CD4-positive, CD25-positive, alpha-beta regulatory T cell (primary cell): ENCODE results near the gene GAREM1. TPM values are rescaled to one million over a fixed set of nuclear protein-coding genes. Genes with fewer than 3 reads are reported as not detected.

ENCODE experiments used
- ATAC-seq, 2 donors: fragments of 150-1000 bp; cut with Tn5 transposase; one replicate each; pipeline ENCODE4 v1.10.0; 2021; ENCODE audit warnings: low read depth in 2 of 2, moderate number of reproducible peaks in 2 of 2, moderate library complexity in 1 of 2
- DNase-seq, 3 donors: peaks; one replicate each; pipeline versions ENCODE4 v3.0.0 to v3.0.0-alpha.2; 2012 to 2022; ENCODE audit warnings: mixed read lengths in 1 of 3
- H3K27ac ChIP-seq: one replicate; pipeline ENCODE4 v1.7.0; 2013; ENCODE audit warnings: mild to moderate bottlenecking, low read length; ENCODE audit not compliant: insufficient read depth, poor library complexity, severe bottlenecking
- H3K27me3 ChIP-seq: one replicate; pipeline ENCODE4 v1.7.0; 2013; ENCODE audit warnings: low read length; ENCODE audit not compliant: control insufficient read depth, insufficient read depth
- H3K36me3 ChIP-seq: one replicate; pipeline ENCODE4 v1.7.0; 2013; ENCODE audit warnings: mild to moderate bottlenecking, low read length, moderate library complexity; ENCODE audit not compliant: control insufficient read depth, insufficient read depth
- H3K4me1 ChIP-seq: 2 replicates; pipeline ENCODE4 v1.7.0; 2013; ENCODE audit warnings: mild to moderate bottlenecking, low read length; ENCODE audit not compliant: insufficient read depth, control insufficient read depth, poor library complexity, severe bottlenecking
- H3K4me3 ChIP-seq: one replicate; pipeline ENCODE4 v1.7.0; 2013; ENCODE audit warnings: low read depth, mild to moderate bottlenecking, low read length, moderate library complexity
- H3K9me3 ChIP-seq, 2 experiments: 1 replicate in 1 of 2; 2 replicates in 1 of 2; pipeline ENCODE4 v1.7.0; 2013; ENCODE audit warnings: low read length in 2 of 2, mild to moderate bottlenecking in 1 of 2, moderate library complexity in 1 of 2; ENCODE audit not compliant: control insufficient read depth in 2 of 2
- H3K27ac Mint-ChIP-seq, 3 donors: one replicate each; pipeline ENCODE4 v1.8.0; 2020 to 2022; ENCODE audit warnings: mild to moderate bottlenecking in 3 of 3, mixed read lengths in 3 of 3, moderate library complexity in 2 of 3
- H3K27me3 Mint-ChIP-seq: one replicate; pipeline ENCODE4 v1.8.0; 2022; ENCODE audit warnings: mild to moderate bottlenecking, mixed read lengths
- H3K36me3 Mint-ChIP-seq: one replicate; pipeline ENCODE4 v1.8.0; 2020; ENCODE audit warnings: mixed read lengths
- H3K4me1 Mint-ChIP-seq, 4 donors: one replicate each; pipeline ENCODE4 v1.8.0; 2020 to 2022; ENCODE audit warnings: mixed read lengths in 4 of 4, mild to moderate bottlenecking in 1 of 4
- H3K4me3 Mint-ChIP-seq, 4 donors: one replicate each; pipeline ENCODE4 v1.8.0; 2020 to 2022; ENCODE audit warnings: mild to moderate bottlenecking in 4 of 4, mixed read lengths in 4 of 4, moderate library complexity in 3 of 4
- H3K9me3 Mint-ChIP-seq, 7 donors: one replicate each; pipeline ENCODE4 v1.8.0; 2020 to 2022; ENCODE audit warnings: mixed read lengths in 7 of 7, mild to moderate bottlenecking in 3 of 7, moderate library complexity in 2 of 7
- polyA plus RNA-seq, 4 donors: library from polyadenylated mRNA; unstranded; fragments of 300-500 nt; fragmentation: Illumina TruSeq; gene quantifications; one replicate each; pipeline ENCODE4 v1.2.3, GENCODE V29; 2021
- total RNA-seq: library from RNA; stranded (reverse); gene quantifications from one replicate; pipeline ENCODE4 v1.2.3, GENCODE V29; 2022

GAREM1 gene
- total and polyA plus RNA-seq, 5 donors from 2014 or later: 0.05 to 0.91 TPM; not detected in 3

DNA sequence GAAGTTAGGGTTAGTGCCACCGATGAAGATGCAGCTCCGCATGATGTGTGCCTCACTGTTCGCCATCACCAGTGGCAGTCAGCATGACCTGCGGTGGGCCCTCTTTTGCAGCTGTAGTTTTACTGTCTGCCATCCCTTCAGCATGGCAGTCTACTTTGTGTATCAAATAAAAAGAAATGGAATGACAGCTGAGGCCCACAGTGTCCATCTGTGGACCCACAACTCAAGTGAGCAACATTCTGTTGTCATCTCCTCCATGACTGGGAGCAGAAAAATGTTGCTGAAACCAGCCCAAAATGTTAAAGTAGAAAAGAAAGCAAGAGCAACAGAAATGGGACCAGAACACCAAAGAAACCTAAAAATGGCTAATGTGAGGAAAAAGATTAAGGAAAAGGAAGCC, 152.1 kb downstream of the GAREM1 start:
- no peaks in the 10 kb centered on the region for H3K4me1 ChIP-seq
- peaks cover 5% of the 10 kb centered on the region for H3K27me3 ChIP-seq
- no peak overlapping the region for H3K4me3 ChIP-seq
- no peak overlapping the region for H3K27ac Mint-ChIP-seq
- ATAC-seq: no peak
- H3K27me3 Mint-ChIP-seq: no peaks in the 10 kb centered on the region
- no peaks in the 10 kb centered on the region for H3K36me3 ChIP-seq
- H3K27ac ChIP-seq: no peak overlapping the region
- H3K9me3 ChIP-seq: no peaks in the 10 kb centered on the region
- no peaks in the 10 kb centered on the region for H3K36me3 Mint-ChIP-seq
- DNase-seq: no peak
- no peak overlapping the region for H3K4me3 Mint-ChIP-seq
- no peaks in the 10 kb centered on the region for H3K4me1 Mint-ChIP-seq
- peaks cover 0 to 3% (median 0%) of the 10 kb centered on the region in 7 donors for H3K9me3 Mint-ChIP-seq

DNA sequence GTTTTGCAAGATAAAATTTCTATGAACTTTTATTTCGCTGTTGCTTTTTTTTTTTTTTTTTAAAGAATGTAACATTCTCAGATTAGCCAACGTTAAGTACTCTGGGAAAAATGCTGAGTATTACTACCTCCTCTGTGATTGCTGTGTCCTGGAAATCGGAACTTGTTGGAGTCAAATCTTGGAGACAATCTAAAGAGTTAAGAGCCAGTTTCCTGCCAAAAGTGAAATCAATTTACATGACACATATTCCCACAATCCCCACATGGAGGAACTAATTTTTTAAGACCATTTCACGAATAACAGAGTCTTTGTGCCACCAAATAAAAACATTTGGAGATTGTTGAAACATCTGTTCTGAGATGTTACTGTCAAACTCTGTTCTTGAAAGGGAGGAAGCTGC, 153.0 kb downstream of the GAREM1 start:
- H3K9me3 Mint-ChIP-seq: peaks cover 0 to 3% (median 0%) of the 10 kb centered on the region in 7 donors
- Histone ChIP-seq H3K4me3 (no peak overlapping the region), H3K36me3 (no peaks in the 10 kb centered on the region), H3K9me3 (no peaks in the 10 kb centered on the region), H3K4me1 (no peaks in the 10 kb centered on the region), H3K27ac (no peak overlapping the region), H3K27me3 (peaks cover 5% of the 10 kb centered on the region)
- no peak overlapping the region for H3K27ac Mint-ChIP-seq
- H3K36me3 Mint-ChIP-seq: no peaks in the 10 kb centered on the region
- no peaks in the 10 kb centered on the region for H3K27me3 Mint-ChIP-seq
- no peak for ATAC-seq
- H3K4me3 Mint-ChIP-seq: no peak overlapping the region
- no peaks in the 10 kb centered on the region for H3K4me1 Mint-ChIP-seq
- no peak for DNase-seq

DNA sequence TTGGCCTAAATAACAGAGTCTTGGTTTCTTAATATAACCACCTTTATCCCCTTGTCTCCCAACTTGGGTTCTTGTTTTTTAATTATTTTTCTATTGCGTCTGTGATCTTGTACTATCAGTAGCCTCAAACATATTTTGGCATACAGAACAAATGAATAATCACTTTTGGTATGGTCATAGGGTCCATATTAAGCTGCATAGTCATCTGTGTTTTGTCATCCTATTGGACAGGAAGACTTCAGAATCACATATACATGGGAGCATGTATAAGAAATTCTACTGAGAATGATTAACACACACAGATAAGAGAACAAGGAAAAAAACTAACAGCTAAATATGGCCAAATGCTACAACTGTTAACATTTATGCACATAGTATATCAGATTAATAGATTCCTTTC, 154.8 kb downstream of the GAREM1 start:
- ATAC-seq: no peak
- H3K36me3 Mint-ChIP-seq: no peaks in the 10 kb centered on the region
- H3K4me1 ChIP-seq: no peaks in the 10 kb centered on the region
- H3K9me3 ChIP-seq: no peaks in the 10 kb centered on the region
- H3K27ac ChIP-seq: no peak overlapping the region
- no peaks in the 10 kb centered on the region for H3K4me1 Mint-ChIP-seq
- H3K27me3 Mint-ChIP-seq: no peaks in the 10 kb centered on the region
- peak overlapping the region in 1 of 3 donors; percentile 52 for H3K27ac Mint-ChIP-seq
- H3K36me3 ChIP-seq: no peaks in the 10 kb centered on the region
- no peak overlapping the region for H3K4me3 ChIP-seq
- no peak overlapping the region for H3K4me3 Mint-ChIP-seq
- peaks cover 2% of the 10 kb centered on the region for H3K27me3 ChIP-seq
- no peaks in the 10 kb centered on the region for H3K9me3 Mint-ChIP-seq
- DNase-seq: no peak

DNA sequence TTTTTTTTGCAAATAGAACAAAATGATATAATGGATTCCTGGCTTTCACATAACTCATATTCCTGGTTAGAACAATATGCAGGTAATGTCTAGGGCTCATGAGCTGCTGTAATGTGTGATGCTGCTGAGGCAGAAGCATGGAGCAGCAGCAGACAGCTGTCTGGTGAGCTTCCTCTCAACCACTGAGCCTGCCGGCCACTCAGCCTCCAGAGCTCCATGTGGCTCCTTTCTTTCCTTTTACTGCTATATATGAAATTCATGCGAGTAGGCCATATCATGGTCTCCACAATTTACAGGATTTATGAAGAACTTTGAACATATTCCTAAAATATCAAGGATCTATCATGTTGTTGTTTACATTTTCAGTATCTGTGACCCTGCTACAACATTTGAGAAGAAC, 159.9 kb downstream of the GAREM1 start:
- H3K27me3 ChIP-seq: peaks cover 2% of the 10 kb centered on the region
- Mint-ChIP-seq H3K9me3 (no peaks in the 10 kb centered on the region), H3K4me1 (no peaks in the 10 kb centered on the region), H3K27ac (no peak overlapping the region), H3K27me3 (no peaks in the 10 kb centered on the region), H3K36me3 (no peaks in the 10 kb centered on the region), H3K4me3 (no peak overlapping the region)
- H3K4me3 ChIP-seq: no peak overlapping the region
- ATAC-seq: no peak
- H3K9me3 ChIP-seq: no peaks in the 10 kb centered on the region
- no peak for DNase-seq
- H3K4me1 ChIP-seq: no peaks in the 10 kb centered on the region
- no peaks in the 10 kb centered on the region for H3K36me3 ChIP-seq
- no peak overlapping the region for H3K27ac ChIP-seq

DNA sequence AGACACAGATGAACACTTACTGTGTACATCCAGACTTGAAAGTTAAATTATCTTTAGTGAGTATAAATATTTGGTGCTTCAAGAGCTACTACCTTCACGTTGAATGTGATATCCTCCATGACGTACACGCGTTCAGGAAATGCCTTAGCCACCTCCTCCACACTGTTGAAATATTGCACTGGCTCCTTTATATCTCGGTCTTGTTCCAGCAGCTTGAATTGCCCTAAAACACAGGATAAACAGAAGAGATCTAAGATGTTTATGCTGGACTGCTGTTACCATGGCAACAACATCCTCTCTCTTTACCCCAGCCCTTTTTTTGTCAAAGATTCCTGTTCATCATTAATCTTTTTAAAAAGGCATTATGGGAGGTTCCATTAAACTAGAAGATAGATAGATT, 160.6 kb downstream of the GAREM1 start:
- Mint-ChIP-seq H3K4me1 (no peaks in the 10 kb centered on the region), H3K36me3 (no peaks in the 10 kb centered on the region), H3K4me3 (no peak overlapping the region), H3K27ac (no peak overlapping the region), H3K27me3 (no peaks in the 10 kb centered on the region), H3K9me3 (peaks cover 0 to 2% (median 0%) of the 10 kb centered on the region in 7 donors)
- H3K4me3 ChIP-seq: no peak overlapping the region
- H3K4me1 ChIP-seq: no peaks in the 10 kb centered on the region
- peaks cover 2% of the 10 kb centered on the region for H3K27me3 ChIP-seq
- H3K36me3 ChIP-seq: no peaks in the 10 kb centered on the region
- ATAC-seq (no peak), DNase-seq (no peak)
- no peak overlapping the region for H3K27ac ChIP-seq
- H3K9me3 ChIP-seq: no peaks in the 10 kb centered on the region

DNA sequence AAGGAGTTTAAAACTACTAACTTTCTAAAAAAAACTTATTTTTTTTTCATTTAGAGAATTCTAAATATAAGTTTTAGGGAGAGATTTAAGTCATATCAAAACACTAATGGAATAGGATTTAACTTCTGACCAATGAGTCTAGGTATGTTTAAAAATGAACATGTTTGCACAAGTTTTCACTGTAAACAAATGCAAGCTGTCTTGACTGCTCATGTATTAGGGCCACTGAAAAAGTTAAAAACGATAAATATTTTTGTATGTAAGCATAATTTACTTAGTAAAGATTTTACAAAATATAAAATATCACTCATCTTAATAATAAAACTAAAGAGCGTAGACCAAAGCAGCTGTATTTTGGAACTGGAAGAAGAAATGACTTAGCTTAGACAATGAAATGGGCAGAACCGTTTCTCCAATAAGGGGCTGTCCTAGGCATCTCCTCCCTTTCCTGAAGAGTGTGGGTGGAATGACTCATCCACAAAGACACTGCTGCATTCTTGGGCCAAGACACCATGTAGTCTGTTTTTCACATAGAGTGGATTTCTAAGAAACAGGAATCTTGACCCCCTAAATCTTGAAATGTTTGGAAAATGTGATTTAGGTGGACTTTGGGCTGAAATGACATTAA, 162.1 kb downstream of the GAREM1 start:
- no peak for DNase-seq
- Histone ChIP-seq H3K4me1 (no peaks in the 10 kb centered on the region), H3K27ac (no peak overlapping the region), H3K36me3 (no peaks in the 10 kb centered on the region), H3K4me3 (no peak overlapping the region), H3K27me3 (peaks cover 2% of the 10 kb centered on the region), H3K9me3 (no peaks in the 10 kb centered on the region)
- Mint-ChIP-seq H3K27ac (no peak overlapping the region), H3K27me3 (no peaks in the 10 kb centered on the region), H3K4me3 (no peak overlapping the region), H3K4me1 (no peaks in the 10 kb centered on the region), H3K9me3 (peaks cover 0 to 2% (median 0%) of the 10 kb centered on the region in 7 donors), H3K36me3 (no peaks in the 10 kb centered on the region)
- ATAC-seq: no peak

DNA sequence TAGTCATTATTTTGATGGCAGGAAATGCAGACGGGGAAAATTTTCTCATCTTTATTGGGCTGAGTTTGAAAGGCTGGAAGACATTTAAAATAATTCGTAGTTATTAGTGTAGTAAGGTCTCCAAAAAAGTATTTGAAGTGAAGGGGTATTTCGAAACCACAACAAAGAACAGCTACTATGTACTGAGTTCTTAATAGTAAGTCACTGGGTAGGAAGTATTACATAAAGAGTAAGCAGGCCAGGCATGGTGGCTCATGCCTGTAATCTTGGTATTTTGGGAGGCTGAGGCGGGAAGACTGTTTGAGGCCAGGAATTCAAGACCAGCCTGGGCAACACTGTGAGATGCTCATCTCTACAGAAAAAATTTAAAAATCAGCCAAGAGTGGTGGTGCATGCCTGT, 167.3 kb downstream of the GAREM1 start:
- H3K27me3 Mint-ChIP-seq: no peaks in the 10 kb centered on the region
- no peak overlapping the region for H3K4me3 ChIP-seq
- no peaks in the 10 kb centered on the region for H3K36me3 ChIP-seq
- peaks cover 2% of the 10 kb centered on the region for H3K27me3 ChIP-seq
- ATAC-seq: no peak
- H3K9me3 ChIP-seq: no peaks in the 10 kb centered on the region
- no peak overlapping the region for H3K27ac Mint-ChIP-seq
- no peaks in the 10 kb centered on the region for H3K36me3 Mint-ChIP-seq
- no peaks in the 10 kb centered on the region for H3K4me1 ChIP-seq
- DNase-seq: no peak
- no peaks in the 10 kb centered on the region for H3K4me1 Mint-ChIP-seq
- no peak overlapping the region for H3K4me3 Mint-ChIP-seq
- peaks cover 0 to 2% (median 0%) of the 10 kb centered on the region in 7 donors for H3K9me3 Mint-ChIP-seq
- no peak overlapping the region for H3K27ac ChIP-seq

DNA sequence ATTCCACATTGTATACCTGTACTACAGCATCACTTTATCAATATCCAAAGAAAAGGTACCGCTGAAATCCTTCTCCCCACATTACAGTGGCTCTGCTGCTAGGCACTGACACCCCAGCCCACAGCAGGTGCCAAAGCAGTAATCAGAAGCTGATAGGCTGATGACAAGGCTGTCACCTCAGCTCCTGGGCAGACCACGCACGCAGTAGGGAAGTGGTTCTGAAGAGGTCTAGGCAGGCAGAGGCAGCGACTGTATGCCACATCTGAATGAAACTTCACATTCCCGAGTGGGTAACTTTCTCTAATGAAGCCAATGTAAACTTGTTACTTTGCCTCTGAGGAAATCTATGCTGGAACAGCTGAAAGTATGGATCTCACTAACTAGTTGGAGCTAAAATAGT, 167.9 kb downstream of the GAREM1 start:
- Histone ChIP-seq H3K27me3 (peaks cover 2% of the 10 kb centered on the region), H3K9me3 (no peaks in the 10 kb centered on the region), H3K4me1 (no peaks in the 10 kb centered on the region), H3K27ac (no peak overlapping the region), H3K4me3 (no peak overlapping the region), H3K36me3 (no peaks in the 10 kb centered on the region)
- H3K27ac Mint-ChIP-seq: no peak overlapping the region
- peaks cover 0 to 2% (median 0%) of the 10 kb centered on the region in 7 donors for H3K9me3 Mint-ChIP-seq
- H3K27me3 Mint-ChIP-seq: no peaks in the 10 kb centered on the region
- no peak for DNase-seq
- no peaks in the 10 kb centered on the region for H3K36me3 Mint-ChIP-seq
- no peak for ATAC-seq
- no peak overlapping the region for H3K4me3 Mint-ChIP-seq
- H3K4me1 Mint-ChIP-seq: no peaks in the 10 kb centered on the region
